ENCODE data around the gene IGSF21. TPM values are rescaled to one million over a fixed set of nuclear protein-coding genes. Genes with fewer than 3 reads are reported as not detected.

IGSF21 gene
- total and polyA plus RNA-seq, 4 donors: 0.31 to 1.5 (median 0.88) TPM

- WGBS: 76% methylated on average over 8 of the region's 8 CpGs
- H3K9ac ChIP-seq (ENCODE audit: low read depth in 1 of 2, low read length in 2 of 2): no peak overlapping the region
- H3K9me3 ChIP-seq (ENCODE audit: control insufficient read depth in 4 of 4, low read length in 3 of 4): no peaks in the 10 kb centered on the region
- H3K27ac ChIP-seq (ENCODE audit: low read depth in 1 of 2, low read length in 2 of 2): no peak overlapping the region
- H3K27me3 ChIP-seq (ENCODE audit: control insufficient read depth in 4 of 4, insufficient read depth in 4 of 4, low read length in 3 of 4): no peaks in the 10 kb centered on the region
- H3K4me1 ChIP-seq (ENCODE audit: control insufficient read depth in 4 of 4, insufficient read depth in 4 of 4, low read length in 3 of 4): no peaks in the 10 kb centered on the region
- H3K4me3 ChIP-seq (ENCODE audit: low read depth in 1 of 3, low read length in 3 of 3): no peak overlapping the region
- peaks cover 0 to 2% (median 0%) of the 10 kb centered on the region in 4 donors for H3K36me3 ChIP-seq (ENCODE audit: control insufficient read depth in 4 of 4, insufficient read depth in 3 of 4, low read depth in 1 of 4, low read length in 3 of 4)
- no peak for DNase-seq (ENCODE audit: low spot score)
- TF ChIP-seq NR2F2 (IDR thresholded peaks at IDR 0.05) (no peak), FOXA1 (IDR thresholded peaks at IDR 0.05) (no peak), ZBTB33 (IDR thresholded peaks at IDR 0.05) (no peak), GABPA (IDR thresholded peaks at IDR 0.05 in 1 of 2, conservative IDR thresholded peaks at IDR 0.05 in 1 of 2) (no peak), JUND (IDR thresholded peaks at IDR 0.05) (no peak)
Measured at GRCh38 chr1:18151436-18152122, 44.0 kb downstream of the IGSF21 start.

- 71% methylated on average over 3 of the region's 3 CpGs for WGBS
Measured at GRCh38 chr1:18154430-18155194, 47.0 kb downstream of the IGSF21 start.

More at GRCh38 chr1:18154430-18155194, 47.0 kb downstream of the IGSF21 start:
- H3K9me3 ChIP-seq (ENCODE audit: control insufficient read depth in 4 of 4, low read length in 3 of 4): no peaks in the 10 kb centered on the region
- no peaks in the 10 kb centered on the region for H3K4me1 ChIP-seq (ENCODE audit: control insufficient read depth in 4 of 4, insufficient read depth in 4 of 4, low read length in 3 of 4)
- DNase-seq (ENCODE audit: low spot score): no peak
- H3K36me3 ChIP-seq (ENCODE audit: control insufficient read depth in 4 of 4, insufficient read depth in 3 of 4, low read depth in 1 of 4, low read length in 3 of 4): peaks cover 0 to 2% (median 0%) of the 10 kb centered on the region in 4 donors
- H3K4me3 ChIP-seq (ENCODE audit: low read depth in 1 of 3, low read length in 3 of 3): no peak overlapping the region
- no peak for TF ChIP-seq REST (IDR thresholded peaks at IDR 0.05)
- TF ChIP-seq SP1 (IDR thresholded peaks at IDR 0.05): no peak
- no peak for TF ChIP-seq YY1 (IDR thresholded peaks at IDR 0.05)
- TF ChIP-seq MAX (IDR thresholded peaks at IDR 0.05): no peak
- no peak for TF ChIP-seq NR2F2 (IDR thresholded peaks at IDR 0.05)
- TF ChIP-seq ZBTB33 (IDR thresholded peaks at IDR 0.05): no peak
- no peak for TF ChIP-seq CTCF (IDR thresholded peaks at IDR 0.05; ENCODE audit: low read depth, low read length, missing input control)
- TF ChIP-seq RXRA (IDR thresholded peaks at IDR 0.05): no peak
- no peak for TF ChIP-seq JUND (IDR thresholded peaks at IDR 0.05)
- no peak for TF ChIP-seq FOXA1 (IDR thresholded peaks at IDR 0.05)
- no peak for TF ChIP-seq HNF4G (IDR thresholded peaks at IDR 0.05)
- no peak for TF ChIP-seq HNF4A (conservative IDR thresholded peaks at IDR 0.05)
- TF ChIP-seq EGR1 (IDR thresholded peaks at IDR 0.05; ENCODE audit: low read depth in 2 of 2): no peak
- TF ChIP-seq FOXA2 (IDR thresholded peaks at IDR 0.05): no peak
- no peak for TF ChIP-seq TAF1 (conservative IDR thresholded peaks at IDR 0.05)
- no peak for TF ChIP-seq RAD21 (IDR thresholded peaks at IDR 0.05)
- no peak overlapping the region for H3K27ac ChIP-seq (ENCODE audit: low read depth in 1 of 2, low read length in 2 of 2)
- H3K9ac ChIP-seq (ENCODE audit: low read depth in 1 of 2, low read length in 2 of 2): no peak overlapping the region
- H3K27me3 ChIP-seq (ENCODE audit: control insufficient read depth in 4 of 4, insufficient read depth in 4 of 4, low read length in 3 of 4): no peaks in the 10 kb centered on the region

Data from liver (tissue), 9 donors.